Ectodermal cell (in vitro differentiated cells): ENCODE data around the gene DOK6.

Source experiments
- H3K27ac ChIP-seq: 2 replicates; pipeline ENCODE4 v1.7.0; 2013; ENCODE audit warnings: mild to moderate bottlenecking, low read depth, low read length; ENCODE audit not compliant: insufficient read depth, poor library complexity, severe bottlenecking
- H3K27me3 ChIP-seq: 2 replicates; pipeline ENCODE4 v1.7.0; 2013; ENCODE audit warnings: mild to moderate bottlenecking, low read length; ENCODE audit not compliant: insufficient read depth, control insufficient read depth, poor library complexity, severe bottlenecking
- H3K36me3 ChIP-seq: one replicate; pipeline ENCODE4 v1.7.0; 2013; ENCODE audit warnings: low read length; ENCODE audit not compliant: control insufficient read depth, insufficient read depth
- H3K4me1 ChIP-seq: one replicate; pipeline ENCODE4 v1.7.0; 2013; ENCODE audit warnings: low read length; ENCODE audit not compliant: control insufficient read depth, insufficient read depth
- H3K4me3 ChIP-seq: 2 replicates; pipeline ENCODE4 v1.7.0; 2013; ENCODE audit warnings: low read depth, low read length, control low read depth; ENCODE audit not compliant: insufficient read depth
- H3K9me3 ChIP-seq: 2 replicates; pipeline ENCODE4 v1.7.0; 2013; ENCODE audit warnings: mild to moderate bottlenecking, low read length, moderate library complexity; ENCODE audit not compliant: control insufficient read depth
- WGBS, 2 experiments: methylation state at CpG; one replicate each; pipeline ENCODE4 v1.1.7; 2013; ENCODE audit warnings: missing lambda C conversion rate in 2 of 2; 5-methylcytosine and 5-hydroxymethylcytosine counted together

The DOK6 gene

DNA sequence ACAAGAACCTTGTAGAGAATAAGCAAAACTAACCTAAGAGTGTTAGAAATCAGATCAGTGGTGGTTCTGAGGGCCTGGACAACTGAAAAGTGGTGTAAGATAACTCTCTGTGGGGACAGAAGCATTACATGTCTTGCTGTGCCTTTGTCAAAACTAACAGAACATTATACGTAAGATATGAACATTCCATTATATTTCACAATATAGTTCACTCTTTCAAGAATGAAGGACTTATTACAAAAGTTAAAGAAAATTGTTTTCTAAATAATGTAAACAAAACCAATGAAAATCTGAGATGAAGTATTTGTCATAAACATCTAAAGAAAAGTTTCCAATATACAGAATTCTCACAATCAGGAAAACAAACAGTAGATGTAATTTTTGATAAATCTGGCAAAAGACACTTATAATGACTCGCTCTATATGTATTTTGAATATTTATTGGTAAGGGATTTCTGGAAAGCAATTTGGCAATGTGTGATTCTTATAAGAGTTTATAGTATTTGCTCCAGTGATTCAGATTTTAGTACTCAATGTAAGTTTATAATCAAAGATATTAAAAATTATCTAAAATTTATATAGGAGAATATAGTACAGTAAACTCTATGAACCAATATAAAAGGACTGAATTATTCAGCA, 288.6 kb downstream of the DOK6 start:
- 100% methylated on average over 1 to 2 of the region's 2 CpGs for WGBS, 2 experiments
- H3K9me3 ChIP-seq, result no peaks in the 10 kb centered on the region
- H3K27me3 ChIP-seq, result no peaks in the 10 kb centered on the region
- H3K4me1 ChIP-seq, result no peaks in the 10 kb centered on the region
- no peak overlapping the region for H3K4me3 ChIP-seq
- no peaks in the 10 kb centered on the region for H3K36me3 ChIP-seq
- H3K27ac ChIP-seq, result no peak overlapping the region

- no peak overlapping the region for H3K27ac ChIP-seq
- H3K9me3 ChIP-seq, result no peaks in the 10 kb centered on the region
- no peaks in the 10 kb centered on the region for H3K27me3 ChIP-seq
- 100% methylated on average over 1 to 2 of the region's 5 CpGs for WGBS, 2 experiments
- H3K4me3 ChIP-seq, result no peak overlapping the region
- no peaks in the 10 kb centered on the region for H3K4me1 ChIP-seq
- H3K36me3 ChIP-seq, result no peaks in the 10 kb centered on the region
These were observed 290.5 kb downstream of the DOK6 start for GRCh38 chr18:69691008-69691760.

GRCh38 chr18:69697069-69697468, 296.4 kb downstream of the DOK6 start:
- no peaks in the 10 kb centered on the region for H3K36me3 ChIP-seq
- H3K27ac ChIP-seq, result no peak overlapping the region
- no peak overlapping the region for H3K4me3 ChIP-seq
- no peaks in the 10 kb centered on the region for H3K4me1 ChIP-seq
- H3K27me3 ChIP-seq, result no peaks in the 10 kb centered on the region
- H3K9me3 ChIP-seq, result no peaks in the 10 kb centered on the region

DNA sequence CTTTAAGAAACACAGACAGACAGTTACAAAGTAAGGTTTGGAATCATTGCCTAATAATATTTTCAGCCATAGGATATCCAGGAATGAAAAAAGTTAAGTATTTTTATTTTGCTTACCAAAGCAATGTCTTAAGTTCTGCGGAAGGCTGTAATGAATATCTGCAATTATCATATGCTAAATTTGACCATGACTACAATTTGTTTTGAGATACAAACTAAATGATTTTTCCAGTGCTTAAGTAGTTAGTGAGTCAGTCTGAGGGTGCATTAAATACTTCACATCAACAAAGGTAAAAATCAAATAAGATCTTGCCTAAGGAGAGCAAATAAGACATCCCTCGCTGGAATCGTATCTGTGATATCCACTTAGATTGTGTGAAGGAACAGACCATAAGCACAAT, 297.0 kb downstream of the DOK6 start:
- Histone ChIP-seq H3K9me3 (no peaks in the 10 kb centered on the region), H3K27me3 (no peaks in the 10 kb centered on the region), H3K4me3 (no peak overlapping the region), H3K27ac (no peak overlapping the region), H3K4me1 (no peaks in the 10 kb centered on the region), H3K36me3 (no peaks in the 10 kb centered on the region)
- WGBS, 2 experiments, result 95 to 96% methylated on average over 3 of the region's 3 CpGs

DNA sequence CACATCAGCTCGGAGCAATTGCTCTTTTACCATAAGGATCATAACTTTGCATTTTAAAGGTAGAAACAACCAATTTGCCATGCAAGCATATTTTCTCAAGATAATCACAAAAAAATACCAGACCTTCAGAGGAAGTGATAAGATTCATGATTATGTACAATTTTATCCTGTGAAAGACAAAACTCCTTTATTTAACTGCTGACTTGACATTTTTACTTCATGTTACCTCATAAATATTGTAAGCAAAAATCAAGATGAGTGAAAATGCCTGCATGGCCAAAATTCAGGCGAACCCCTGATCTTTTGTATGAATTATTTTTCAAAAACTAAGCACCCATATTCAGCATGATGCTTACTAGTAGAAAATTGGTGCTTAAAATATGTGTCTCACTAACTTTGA, 300.6 kb downstream of the DOK6 start:
- 99 to 100% methylated on average over 1 to 2 of the region's 2 CpGs for WGBS, 2 experiments
- Histone ChIP-seq H3K4me1 (no peaks in the 10 kb centered on the region), H3K9me3 (no peaks in the 10 kb centered on the region), H3K27ac (no peak overlapping the region), H3K36me3 (no peaks in the 10 kb centered on the region), H3K4me3 (no peak overlapping the region), H3K27me3 (no peaks in the 10 kb centered on the region)

DNA sequence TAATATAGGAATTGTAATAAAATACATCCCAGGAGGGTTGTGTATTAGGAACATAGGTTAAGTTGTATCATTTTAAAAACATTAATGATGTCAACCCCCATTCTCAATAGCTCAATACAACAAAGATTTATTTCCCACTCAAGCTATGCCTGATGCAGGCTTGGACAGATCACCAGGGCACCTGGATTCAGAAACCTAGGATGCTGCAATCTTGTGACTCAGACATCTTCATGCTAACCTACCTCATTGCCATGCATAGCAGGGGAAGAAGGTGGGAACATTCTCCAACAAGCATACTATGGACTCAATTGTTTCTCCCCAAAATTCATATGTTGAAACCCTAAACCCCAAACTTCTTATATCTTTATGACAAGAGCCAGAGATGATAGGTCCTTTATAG, 302.8 kb downstream of the DOK6 start:
- H3K4me1 ChIP-seq, result no peaks in the 10 kb centered on the region
- H3K27ac ChIP-seq, result no peak overlapping the region
- no peaks in the 10 kb centered on the region for H3K36me3 ChIP-seq
- no peak overlapping the region for H3K4me3 ChIP-seq
- no peaks in the 10 kb centered on the region for H3K27me3 ChIP-seq
- H3K9me3 ChIP-seq, result no peaks in the 10 kb centered on the region

DNA sequence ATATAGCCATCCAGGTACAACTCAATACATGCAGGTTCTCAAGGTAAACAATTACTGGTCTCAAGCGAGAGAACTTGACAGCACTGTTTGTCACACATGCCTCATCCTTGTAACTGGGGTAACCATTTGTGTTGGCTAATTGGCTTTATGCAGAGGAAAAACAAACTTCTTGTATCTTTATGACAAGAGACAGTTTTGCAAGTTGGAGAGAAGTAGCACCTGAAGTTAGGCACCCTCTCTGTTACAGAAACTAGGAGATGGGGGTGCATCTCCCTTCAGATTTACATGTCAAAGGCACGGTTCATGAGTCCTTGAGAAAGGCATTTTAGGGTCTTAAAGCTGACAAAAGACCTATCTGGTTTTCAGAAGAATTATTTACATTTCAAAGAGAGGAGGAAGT, 305.3 kb downstream of the DOK6 start:
- Histone ChIP-seq H3K4me1 (no peaks in the 10 kb centered on the region), H3K4me3 (no peak overlapping the region)
- WGBS, 2 experiments, result 37 to 45% methylated on average over 2 of the region's 2 CpGs

DNA sequence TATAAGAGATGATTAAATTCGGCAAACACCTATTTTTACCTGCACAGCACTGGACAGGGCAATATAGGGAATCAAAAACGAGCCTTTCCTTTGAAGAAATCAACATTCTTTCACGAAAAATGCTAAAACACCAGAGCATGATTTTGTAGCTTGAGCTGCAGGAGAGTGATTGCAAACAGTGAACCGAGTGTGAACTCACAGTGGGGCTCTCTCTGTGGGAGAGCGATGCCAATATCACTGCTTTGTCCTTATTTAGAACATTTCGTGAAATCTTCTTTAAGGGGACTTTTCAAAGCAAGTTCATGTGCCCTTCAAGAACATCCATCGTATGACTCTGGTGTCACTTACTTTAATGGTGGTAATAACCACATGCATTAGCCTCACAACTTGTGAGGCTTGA, 308.2 kb downstream of the DOK6 start:
- peaks cover 2% of the 10 kb centered on the region for H3K9me3 ChIP-seq
- no peaks in the 10 kb centered on the region for H3K27me3 ChIP-seq
- no peak overlapping the region for H3K27ac ChIP-seq
- 71 to 81% methylated on average over 7 of the region's 7 CpGs for WGBS, 2 experiments
- no peak overlapping the region for H3K4me3 ChIP-seq
- no peaks in the 10 kb centered on the region for H3K36me3 ChIP-seq
- H3K4me1 ChIP-seq, result no peaks in the 10 kb centered on the region

More for the DNA sequence above, 305.3 kb downstream of the DOK6 start:
- Histone ChIP-seq H3K27ac (no peak overlapping the region), H3K9me3 (no peaks in the 10 kb centered on the region), H3K36me3 (no peaks in the 10 kb centered on the region), H3K27me3 (no peaks in the 10 kb centered on the region)

DNA sequence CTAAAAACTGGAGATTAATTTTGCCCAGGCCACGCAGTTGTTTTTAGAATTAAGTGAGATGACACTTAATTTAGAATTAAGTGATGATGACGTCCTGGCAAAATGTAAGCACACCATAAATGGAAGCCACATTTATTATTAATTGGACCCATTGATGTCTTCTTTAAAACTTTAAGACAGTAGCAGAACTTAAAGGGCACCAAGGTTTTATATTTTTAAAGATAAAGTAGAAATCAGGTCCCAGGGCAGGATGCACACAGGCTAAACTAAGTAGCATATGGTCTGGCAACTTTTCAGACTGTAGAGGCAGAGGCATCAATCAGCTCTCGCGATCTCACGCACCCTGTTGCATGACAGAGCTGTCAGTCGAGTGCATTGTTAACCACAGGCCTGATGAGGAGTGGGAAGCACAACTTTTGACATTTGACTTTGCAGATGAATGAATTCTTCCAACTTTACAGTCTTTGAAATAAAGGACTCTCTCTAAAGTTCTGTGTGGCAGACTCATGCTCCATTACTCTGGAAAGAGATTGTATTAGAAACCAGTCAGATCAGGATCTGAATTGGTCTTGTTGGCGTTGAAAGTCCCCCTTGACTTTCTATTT, 314.6 kb downstream of the DOK6 start:
- peaks cover 4% of the 10 kb centered on the region for H3K9me3 ChIP-seq
- peaks cover 3% of the 10 kb centered on the region for H3K4me1 ChIP-seq
- H3K27me3 ChIP-seq, result no peaks in the 10 kb centered on the region
- H3K4me3 ChIP-seq, result no peak overlapping the region
- H3K27ac ChIP-seq, result no peak overlapping the region
- WGBS, 2 experiments, result 84 to 88% methylated on average over 7 of the region's 7 CpGs
- no peaks in the 10 kb centered on the region for H3K36me3 ChIP-seq

GRCh38 chr18:69717586-69717985, 316.9 kb downstream of the DOK6 start:
- 89% methylated on average over 2 of the region's 2 CpGs; no CpG with 5 or more reads in 1 of the 2 experiments for WGBS, 2 experiments
- H3K36me3 ChIP-seq, result no peaks in the 10 kb centered on the region
- no peak overlapping the region for H3K4me3 ChIP-seq
- H3K9me3 ChIP-seq, result peaks cover 4% of the 10 kb centered on the region
- no peaks in the 10 kb centered on the region for H3K27me3 ChIP-seq
- peaks cover 3% of the 10 kb centered on the region for H3K4me1 ChIP-seq
- no peak overlapping the region for H3K27ac ChIP-seq
